Measurements from ENCODE around the gene CCDC93. TPM values are rescaled to one million over a fixed set of nuclear protein-coding genes. Genes with fewer than 3 reads are reported as not detected.
A peak's percentile ranks its signal among the peaks of the same experiment; 100 is the strongest.

The CCDC93 gene
- total and polyA plus RNA-seq, 4 donors, result 9.6 to 45.6 (median 24.2) TPM

GRCh38 chr2:118056801-118057200 lies 42.9 kb upstream of the CCDC93 start:
- 96 to 98% methylated on average over 3 of the region's 3 CpGs for WGBS, 2 donors
- Histone ChIP-seq H3K4me3 (no peak overlapping the region), H3K9me3 (ENCODE audit: control insufficient read depth in 4 of 4, insufficient read depth in 3 of 4, low read length in 3 of 4) (no peaks in the 10 kb centered on the region), H3K27ac (ENCODE audit: low read depth in 1 of 2, low read length in 1 of 2) (no peak overlapping the region), H3K27me3 (ENCODE audit: control insufficient read depth in 3 of 3, insufficient read depth in 3 of 3, low read length in 2 of 3) (peaks cover 0 to 20% (median 4%) of the 10 kb centered on the region in 3 donors), H3K4me1 (ENCODE audit: control insufficient read depth in 5 of 5, insufficient read depth in 5 of 5, low read length in 5 of 5) (no peaks in the 10 kb centered on the region), H3K9ac (ENCODE audit: insufficient read depth in 1 of 2, low read length in 2 of 2) (no peak overlapping the region), H3K36me3 (ENCODE audit: control insufficient read depth in 4 of 4, insufficient read depth in 4 of 4, low read length in 4 of 4) (no peaks in the 10 kb centered on the region)
- ATAC-seq (ENCODE audit: insufficient read depth, low FRiP score) (no peak), DNase-seq (no peak)
- TF ChIP-seq CTCF (IDR thresholded peaks at IDR 0.05; ENCODE audit: control extremely low read depth, extremely low read depth), result no peak

DNA sequence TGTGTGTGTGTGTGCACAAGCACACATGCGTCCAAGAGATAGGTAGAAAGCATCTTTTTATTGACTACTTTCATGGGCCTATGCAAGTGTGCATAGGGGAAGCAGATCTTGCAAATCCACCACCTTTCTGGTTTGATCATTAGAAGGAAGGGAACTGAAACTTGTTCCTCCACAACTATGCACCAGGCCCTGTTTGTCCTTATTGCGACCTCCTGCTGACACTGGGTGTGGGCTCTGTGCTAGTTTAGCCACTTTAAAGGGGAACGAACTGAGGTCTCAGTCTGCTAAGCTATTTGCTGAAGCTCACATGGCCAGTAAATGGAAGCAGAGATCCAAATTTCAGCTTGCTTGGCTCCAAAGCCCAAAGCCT lies 42.3 kb upstream of the CCDC93 start:
- Histone ChIP-seq H3K9me3 (ENCODE audit: control insufficient read depth in 4 of 4, insufficient read depth in 3 of 4, low read length in 3 of 4) (no peaks in the 10 kb centered on the region), H3K4me3 (no peak overlapping the region), H3K4me1 (ENCODE audit: control insufficient read depth in 5 of 5, insufficient read depth in 5 of 5, low read length in 5 of 5) (no peaks in the 10 kb centered on the region), H3K36me3 (ENCODE audit: control insufficient read depth in 4 of 4, insufficient read depth in 4 of 4, low read length in 4 of 4) (no peaks in the 10 kb centered on the region), H3K27ac (ENCODE audit: low read depth in 1 of 2, low read length in 1 of 2) (peak overlapping the region in 1 of 2 donors; percentile 55), H3K9ac (ENCODE audit: insufficient read depth in 1 of 2, low read length in 2 of 2) (no peak overlapping the region), H3K27me3 (ENCODE audit: control insufficient read depth in 3 of 3, insufficient read depth in 3 of 3, low read length in 2 of 3) (peaks cover 0 to 23% (median 4%) of the 10 kb centered on the region in 3 donors)
- TF ChIP-seq CTCF (IDR thresholded peaks at IDR 0.05; ENCODE audit: control extremely low read depth, extremely low read depth), result no peak
- ATAC-seq (ENCODE audit: insufficient read depth, low FRiP score) (peak; percentile 49), DNase-seq (peak in 1 of 3 donors; percentile 6)
- WGBS, 2 donors, result 32 to 47% methylated on average over 3 of the region's 3 CpGs

GRCh38 chr2:118055512-118056164 lies 41.8 kb upstream of the CCDC93 start:
- no peak overlapping the region for H3K9ac ChIP-seq (ENCODE audit: insufficient read depth in 1 of 2, low read length in 2 of 2)
- peaks cover 0 to 20% (median 4%) of the 10 kb centered on the region in 3 donors for H3K27me3 ChIP-seq (ENCODE audit: control insufficient read depth in 3 of 3, insufficient read depth in 3 of 3, low read length in 2 of 3)
- no peak for DNase-seq
- TF ChIP-seq CTCF (IDR thresholded peaks at IDR 0.05; ENCODE audit: control extremely low read depth, extremely low read depth), result no peak
- WGBS, 2 donors, result 67 to 74% methylated on average over 10 of the region's 10 CpGs
- peaks cover 0 to 4% (median 0%) of the 10 kb centered on the region in 5 donors for H3K4me1 ChIP-seq (ENCODE audit: control insufficient read depth in 5 of 5, insufficient read depth in 5 of 5, low read length in 5 of 5)
- H3K27ac ChIP-seq (ENCODE audit: low read depth in 1 of 2, low read length in 1 of 2), result peak overlapping the region in 1 of 2 donors; percentile 55
- H3K4me3 ChIP-seq, result no peak overlapping the region
- H3K9me3 ChIP-seq (ENCODE audit: control insufficient read depth in 4 of 4, insufficient read depth in 3 of 4, low read length in 3 of 4), result no peaks in the 10 kb centered on the region
- ATAC-seq (ENCODE audit: insufficient read depth, low FRiP score), result no peak
- H3K36me3 ChIP-seq (ENCODE audit: control insufficient read depth in 4 of 4, insufficient read depth in 4 of 4, low read length in 4 of 4), result no peaks in the 10 kb centered on the region
